Brain pericyte (primary cell): ENCODE data around the gene NCAM2.

Experiments
- DNase-seq: peaks from one replicate; pipeline ENCODE4 v3.0.0-alpha.2; 2012; ENCODE audit warnings: low read depth, low spot score

The NCAM2 gene

DNA sequence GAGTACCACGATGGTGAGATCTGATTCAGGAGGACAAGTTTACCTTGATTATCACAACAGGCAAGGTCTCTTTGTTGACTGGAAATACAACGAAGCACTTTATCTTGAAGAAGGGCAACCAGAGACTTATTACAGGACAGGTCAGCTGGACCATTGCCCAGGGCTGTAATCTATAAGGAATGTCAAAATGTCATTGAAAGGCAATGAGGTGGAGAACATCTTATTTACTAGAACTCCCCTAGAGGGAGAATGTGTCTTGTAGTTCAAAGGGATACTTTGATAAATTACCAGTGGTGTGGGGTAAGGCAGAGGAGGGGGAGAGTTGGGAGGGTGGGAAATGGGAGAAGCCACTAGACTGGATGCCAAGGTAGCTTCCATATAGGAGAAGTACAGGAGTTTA, 212.3 kb downstream of the NCAM2 start:
- DNase-seq: no peak

DNA sequence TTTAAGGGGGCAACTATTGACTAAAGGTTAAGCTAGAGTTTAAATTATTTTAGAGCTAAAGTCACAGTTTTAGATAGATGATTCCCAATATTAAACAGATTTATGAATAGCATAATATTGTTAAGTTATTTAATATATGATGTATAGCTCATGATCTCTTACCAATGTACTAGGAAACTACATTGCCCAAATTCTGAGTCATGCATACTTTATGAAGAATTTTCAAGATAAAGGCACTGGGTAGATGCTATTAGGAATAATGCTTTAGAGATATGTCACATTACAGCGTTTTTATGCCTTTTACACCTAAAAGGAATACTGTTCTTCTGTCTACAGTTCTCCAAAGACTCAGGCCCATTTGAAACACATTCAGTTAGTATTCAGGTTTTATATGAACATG, 215.1 kb downstream of the NCAM2 start:
- DNase-seq: no peak

DNA sequence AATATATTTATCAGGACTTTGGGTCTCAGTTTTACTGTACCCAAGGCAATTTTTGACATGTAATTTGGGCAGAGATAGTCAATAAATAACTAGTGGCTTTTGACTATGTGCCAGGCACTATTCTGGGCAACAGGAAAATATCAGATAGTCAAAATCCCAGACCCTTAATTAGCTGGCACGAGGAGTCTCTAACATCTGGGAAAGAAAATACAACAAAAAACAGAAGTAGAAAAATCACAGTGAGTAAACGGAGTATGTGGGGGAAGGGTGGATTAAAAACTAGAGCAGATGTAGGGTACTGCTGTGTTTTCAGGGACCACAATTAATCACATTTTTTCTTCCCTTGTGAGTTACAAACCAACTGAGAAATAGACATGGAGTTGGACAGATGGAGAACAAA, 217.8 kb downstream of the NCAM2 start:
- no peak for DNase-seq

GRCh38 chr21:21226472-21226871, 228.3 kb downstream of the NCAM2 start:
- no peak for DNase-seq

DNA sequence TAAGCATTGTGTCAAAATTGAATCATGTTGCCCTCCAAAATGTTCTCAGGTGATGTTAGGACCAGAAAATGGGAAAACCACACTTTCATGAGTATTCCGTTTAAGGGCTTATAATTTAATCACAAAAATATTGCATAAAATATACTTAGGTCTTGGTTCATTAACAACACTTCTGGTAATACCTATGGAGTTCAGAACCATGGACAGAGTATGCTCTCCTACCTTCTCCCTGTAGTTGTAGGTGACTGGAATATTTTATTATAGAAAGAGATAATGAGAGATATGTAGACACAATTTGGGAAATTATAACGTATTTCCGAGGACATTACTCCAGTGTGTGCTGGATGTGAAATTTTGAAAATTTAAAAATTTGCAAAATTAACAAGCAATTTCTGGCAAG, 232.5 kb downstream of the NCAM2 start:
- DNase-seq: no peak

- DNase-seq: no peak
These were observed 233.7 kb downstream of the NCAM2 start for GRCh38 chr21:21231913-21232312.

- no peak for DNase-seq
These were observed 234.1 kb downstream of the NCAM2 start for GRCh38 chr21:21232320-21232719.

- no peak for DNase-seq
These were observed 234.8 kb downstream of the NCAM2 start for GRCh38 chr21:21233051-21233450.

DNA sequence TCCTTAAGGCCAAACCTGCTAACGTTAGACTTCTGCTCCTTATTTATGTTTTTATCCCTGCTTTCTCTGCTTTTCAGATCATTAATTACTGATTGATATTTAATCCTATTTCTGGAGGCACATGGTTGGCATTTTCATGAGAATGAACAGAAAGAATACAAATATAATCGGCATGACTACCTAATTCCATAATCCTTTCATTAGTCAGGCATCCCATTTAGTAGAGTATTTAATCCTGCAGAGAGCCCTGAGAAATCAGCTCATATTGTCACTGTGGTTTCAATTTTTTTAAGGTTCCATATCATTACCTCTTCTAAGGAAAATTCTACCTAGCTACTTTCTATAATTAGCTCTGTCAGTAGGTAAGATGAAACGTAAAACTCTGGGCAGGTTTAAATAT, 238.8 kb downstream of the NCAM2 start:
- no peak for DNase-seq

DNA sequence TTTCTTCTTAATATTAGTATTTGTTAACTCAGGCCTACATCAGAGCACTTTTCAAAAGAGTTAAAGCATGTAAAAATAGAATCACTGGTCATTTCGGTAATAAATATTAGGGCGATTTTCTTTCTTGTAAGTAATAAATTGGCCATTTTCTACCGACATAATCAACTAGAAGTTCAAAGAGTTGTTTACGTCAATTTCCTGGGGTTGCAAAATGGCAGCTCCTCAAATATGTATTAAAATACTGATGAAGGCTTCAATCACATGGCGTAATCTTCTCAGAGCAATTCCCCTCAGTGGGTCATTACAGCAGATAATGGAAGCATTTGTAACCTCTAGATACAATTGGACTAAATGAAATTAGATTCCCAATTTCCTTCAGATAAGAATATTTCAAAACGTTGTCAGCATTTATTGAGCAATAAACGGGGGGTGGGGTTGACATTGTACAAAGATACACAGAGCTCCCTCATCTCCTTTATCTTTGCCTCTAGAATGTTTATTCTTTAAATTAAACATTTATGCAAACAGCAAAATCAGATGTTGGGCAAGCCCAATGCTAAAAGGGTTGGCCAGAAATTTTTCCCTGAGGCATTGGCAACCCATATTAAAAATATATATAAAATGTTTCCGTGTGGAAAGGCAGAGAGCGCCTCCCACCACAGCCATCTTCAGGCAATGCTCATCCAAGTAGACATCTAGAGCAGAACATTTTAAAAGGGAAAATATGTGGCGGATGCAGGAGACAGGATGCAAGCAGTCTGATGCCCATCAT, 240.6 kb downstream of the NCAM2 start:
- no peak for DNase-seq

GRCh38 chr21:21241391-21241790, 243.2 kb downstream of the NCAM2 start:
- no peak for DNase-seq

- DNase-seq: no peak
These were observed 247.8 kb downstream of the NCAM2 start for GRCh38 chr21:21246007-21246406.

DNA sequence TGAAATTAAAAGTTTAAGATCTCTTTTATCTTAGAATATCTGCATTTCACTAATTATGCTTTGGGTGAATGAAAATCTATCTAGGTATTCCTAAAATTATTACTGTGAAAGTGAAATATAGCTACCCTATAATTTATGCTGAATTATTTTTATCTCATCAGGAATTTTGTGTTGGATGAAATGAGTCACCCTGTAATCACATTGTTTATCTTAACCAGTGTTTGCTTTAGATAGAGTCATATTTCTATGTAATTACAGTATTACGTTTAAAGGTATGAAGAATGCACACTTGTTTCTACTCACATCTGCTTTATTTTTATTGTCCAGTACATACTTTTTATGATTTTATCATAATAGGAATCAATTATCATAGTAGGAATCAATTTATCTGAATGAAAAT, 249.2 kb downstream of the NCAM2 start:
- DNase-seq: no peak

DNA sequence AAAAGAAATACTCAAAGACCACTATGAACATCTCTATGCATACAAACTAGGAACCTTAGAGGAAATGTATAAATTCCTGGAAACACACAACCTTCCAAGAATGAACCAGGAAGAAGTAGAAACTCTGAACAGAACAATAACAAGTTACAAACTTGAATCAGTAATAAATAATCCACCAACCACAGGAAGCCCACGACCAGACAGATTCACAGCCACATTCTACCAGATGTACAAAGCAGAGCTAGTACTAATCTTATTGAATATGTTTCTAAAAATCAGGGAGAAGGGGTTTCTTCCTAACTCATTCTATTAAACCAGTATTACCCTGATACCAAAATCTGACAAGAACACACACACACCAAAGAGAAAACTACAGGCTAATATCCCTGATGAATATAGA, 263.8 kb downstream of the NCAM2 start:
- no peak for DNase-seq

- DNase-seq: peak; percentile 5
These were observed 269.9 kb downstream of the NCAM2 start for GRCh38 chr21:21268061-21268471.

DNA sequence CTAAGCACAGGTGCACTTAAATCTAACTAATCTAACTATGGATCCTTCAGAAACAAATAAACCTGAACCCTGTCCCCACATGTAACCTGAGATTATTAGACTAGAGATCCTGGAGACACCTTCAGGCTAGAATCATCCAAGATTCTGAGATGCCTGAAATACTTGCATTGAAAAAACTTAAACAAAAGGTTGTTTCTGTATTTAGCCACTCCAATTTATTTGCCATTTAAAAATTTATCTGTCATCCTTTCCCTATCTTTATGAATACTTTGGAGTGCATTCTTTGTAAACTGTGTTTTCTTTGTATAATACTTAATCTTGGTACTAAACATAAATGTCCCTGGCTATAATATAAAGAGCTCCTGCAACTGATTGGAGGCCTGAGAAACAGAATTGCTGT, 270.7 kb downstream of the NCAM2 start:
- no peak for DNase-seq

DNA sequence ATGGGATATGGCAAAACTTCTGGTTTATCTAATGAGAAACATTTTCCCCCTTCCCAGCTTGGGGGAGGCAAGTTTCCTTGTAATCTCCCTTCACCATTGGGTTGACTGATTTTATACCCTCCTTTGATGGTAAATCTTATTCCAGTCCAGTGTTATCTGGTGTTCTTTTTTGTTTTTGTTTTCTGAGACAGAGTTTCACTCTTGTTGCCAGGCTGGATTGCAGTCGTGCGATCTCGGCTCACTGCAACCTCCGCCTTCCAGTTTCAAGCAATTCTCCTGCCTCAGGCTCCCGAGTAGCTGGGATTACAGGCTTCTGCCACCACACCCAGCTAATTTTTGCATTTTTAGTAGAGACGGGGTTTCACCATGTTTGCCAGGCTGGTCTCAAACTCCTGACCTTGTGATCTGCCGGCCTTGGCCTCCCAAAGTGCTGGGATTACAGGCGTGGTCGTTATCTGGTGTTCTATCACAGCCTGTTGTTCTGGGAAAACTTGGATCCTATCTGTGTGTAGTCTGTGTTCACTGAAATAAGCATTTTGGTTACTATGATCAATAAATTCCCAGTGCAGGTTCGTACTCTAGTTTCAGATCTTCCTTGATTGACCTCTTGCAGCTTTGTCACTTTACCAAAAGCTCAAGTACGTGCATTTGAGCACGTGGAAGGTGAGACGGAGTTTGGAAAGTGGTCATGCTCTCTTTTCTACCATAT, 281.1 kb downstream of the NCAM2 start:
- no peak for DNase-seq

GRCh38 chr21:21283810-21284209, 285.6 kb downstream of the NCAM2 start:
- no peak for DNase-seq

GRCh38 chr21:21286170-21286798, 288.1 kb downstream of the NCAM2 start:
- DNase-seq: no peak

DNA sequence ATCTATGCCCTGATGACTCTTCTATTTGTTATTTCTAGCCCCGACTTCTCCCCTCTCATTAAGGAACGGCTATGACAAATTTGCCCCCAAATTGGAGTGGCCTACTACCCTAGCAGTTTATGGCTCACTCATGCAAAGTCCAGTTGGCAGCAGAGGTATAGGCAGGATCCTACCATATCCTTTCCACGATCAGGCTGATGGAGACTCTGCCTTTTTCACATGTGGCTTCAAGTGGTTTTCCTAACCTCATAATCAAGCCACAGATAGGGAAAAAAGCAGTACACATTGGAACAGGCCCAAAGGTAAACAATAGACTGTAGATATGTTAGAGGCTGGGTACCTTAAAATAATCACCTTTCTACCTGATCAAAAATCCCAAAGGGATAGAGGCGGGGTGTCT, 292.5 kb downstream of the NCAM2 start:
- DNase-seq: no peak

- DNase-seq: no peak
These were observed 293.8 kb downstream of the NCAM2 start for GRCh38 chr21:21291883-21292569.

GRCh38 chr21:21295303-21295702, 297.1 kb downstream of the NCAM2 start:
- DNase-seq: no peak
